Measurements from ENCODE around the gene YEATS4.

Gene YEATS4

DNA sequence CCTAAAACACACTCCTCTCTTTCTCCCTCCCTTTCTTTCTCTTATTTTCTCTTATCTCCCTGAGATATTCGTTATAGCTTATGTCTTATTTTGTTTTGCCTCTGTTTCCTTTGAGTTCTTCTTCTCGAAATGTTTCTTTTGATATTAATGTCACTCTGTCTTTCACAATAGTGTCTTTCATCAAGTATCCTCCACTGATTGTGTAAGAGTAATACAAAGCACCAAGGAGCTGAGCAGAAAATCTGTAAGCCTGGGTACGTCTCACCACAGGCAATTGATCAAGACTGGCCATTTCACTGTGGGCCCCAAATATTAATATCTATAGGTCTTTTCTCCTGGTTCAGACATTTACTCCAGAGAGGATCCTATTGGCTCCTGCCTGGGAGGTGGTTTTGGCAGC, 16.2 kb upstream of the YEATS4 start:
- no peak for DNase-seq

DNA sequence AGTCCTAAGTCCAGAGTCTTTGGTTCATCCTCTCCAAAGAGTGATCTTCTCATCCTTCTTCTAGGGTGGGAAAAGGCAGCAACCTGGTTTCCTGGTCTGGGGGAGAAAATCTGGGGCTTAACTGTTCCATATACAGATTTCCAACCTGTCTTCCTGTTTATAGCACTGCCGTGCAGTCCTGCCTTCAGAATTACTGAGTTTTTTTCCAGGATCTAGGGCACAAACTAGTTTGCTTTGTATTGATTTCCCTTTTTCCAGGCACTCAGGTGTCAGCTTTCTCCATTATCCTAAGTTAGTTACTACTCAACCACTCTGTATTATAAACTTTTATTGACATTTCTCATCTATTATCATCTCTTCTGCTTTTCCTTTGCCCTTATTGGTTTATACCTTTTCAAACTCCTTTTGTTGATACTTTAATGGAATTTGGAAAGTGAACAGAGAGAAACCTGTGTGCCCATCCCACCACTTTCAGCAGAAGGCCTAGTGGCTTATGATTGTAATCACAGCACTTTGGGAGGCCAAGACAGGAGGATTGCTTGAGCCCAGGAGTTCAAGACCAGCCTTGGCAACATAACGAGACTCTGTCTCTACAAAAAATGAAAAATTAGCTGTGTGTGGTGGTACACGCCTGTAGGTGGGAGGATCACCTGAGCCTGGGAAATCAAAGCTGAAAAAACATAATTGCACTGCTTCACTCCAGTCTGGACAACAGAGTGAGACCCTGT, 15.5 kb upstream of the YEATS4 start:
- DNase-seq, result no peak

DNA sequence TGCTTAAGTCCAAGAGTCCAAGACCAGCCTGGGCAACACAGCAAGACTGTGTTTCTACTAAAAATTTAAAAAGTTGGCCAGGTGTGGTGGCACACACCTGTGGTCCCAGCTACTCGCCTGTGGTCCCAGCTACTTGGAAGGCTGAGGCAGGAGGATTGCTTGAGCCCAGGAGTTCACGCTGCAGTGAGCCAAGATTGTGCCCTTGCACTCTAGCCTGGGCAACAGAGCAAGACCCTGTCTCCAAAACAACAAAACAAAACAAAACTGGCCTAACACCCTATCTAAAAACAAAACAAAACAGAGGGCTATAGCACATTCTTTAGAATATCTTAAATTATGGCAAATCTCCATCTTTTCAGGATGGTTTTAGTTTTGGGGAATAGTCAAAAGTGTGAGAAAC, 14.5 kb upstream of the YEATS4 start:
- no peak for DNase-seq

DNA sequence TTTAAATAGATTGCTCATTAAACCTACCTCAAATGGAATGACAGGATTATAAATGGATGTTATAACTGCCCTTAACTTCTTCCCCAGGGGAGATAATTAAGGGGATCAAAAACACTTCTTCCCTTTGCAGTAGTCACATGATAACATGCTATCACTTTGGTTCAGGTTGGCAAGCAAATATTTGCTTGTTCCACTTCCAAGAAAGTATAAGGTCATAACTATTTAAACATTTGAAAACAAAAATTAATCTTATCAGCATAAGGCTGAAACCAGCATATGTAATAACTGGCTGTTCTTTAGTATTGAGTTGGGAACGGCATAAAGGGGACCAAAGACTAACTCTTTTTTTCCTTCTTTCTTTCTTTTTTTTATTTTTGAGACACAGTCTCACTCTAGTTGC, 13.8 kb upstream of the YEATS4 start:
- DNase-seq, result no peak

DNA sequence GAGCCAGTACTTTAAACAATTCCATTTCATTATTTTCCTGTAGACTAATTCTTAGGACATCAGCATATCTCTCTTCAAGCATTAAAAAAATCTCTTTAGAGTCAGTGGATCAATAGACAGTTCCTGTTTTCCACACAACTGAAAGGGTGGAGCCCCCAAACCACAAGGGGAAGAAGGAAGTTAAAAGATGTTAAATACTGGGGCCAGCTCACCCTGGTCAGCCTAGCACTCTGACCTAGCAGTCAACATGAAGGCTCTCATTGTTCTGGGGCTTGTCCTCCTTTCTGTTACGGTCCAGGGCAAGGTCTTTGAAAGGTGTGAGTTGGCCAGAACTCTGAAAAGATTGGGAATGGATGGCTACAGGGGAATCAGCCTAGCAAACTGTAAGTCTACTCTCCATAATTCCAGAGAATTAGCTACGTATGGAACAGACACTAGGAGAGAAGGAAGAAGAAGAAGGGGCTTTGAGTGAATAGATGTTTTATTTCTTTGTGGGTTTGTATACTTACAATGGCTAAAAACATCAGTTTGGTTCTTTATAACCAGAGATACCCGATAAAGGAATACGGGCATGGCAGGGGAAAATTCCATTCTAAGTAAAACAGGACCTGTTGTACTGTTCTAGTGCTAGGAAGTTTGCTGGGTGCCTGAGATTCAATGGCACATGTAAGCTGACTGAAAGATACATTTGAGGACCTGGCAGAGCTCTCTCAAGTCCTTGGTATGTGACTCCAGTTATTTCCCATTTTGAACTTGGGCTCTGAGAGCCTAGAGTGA, 11.2 kb upstream of the YEATS4 start, which contains the start of gene LYZ:
TSS of gene LYZ (plus strand) at position 220 of the 777 bp plus-strand sequence. CDS start at position 248, 28 bp downstream.
- DNase-seq, result no peak

DNA sequence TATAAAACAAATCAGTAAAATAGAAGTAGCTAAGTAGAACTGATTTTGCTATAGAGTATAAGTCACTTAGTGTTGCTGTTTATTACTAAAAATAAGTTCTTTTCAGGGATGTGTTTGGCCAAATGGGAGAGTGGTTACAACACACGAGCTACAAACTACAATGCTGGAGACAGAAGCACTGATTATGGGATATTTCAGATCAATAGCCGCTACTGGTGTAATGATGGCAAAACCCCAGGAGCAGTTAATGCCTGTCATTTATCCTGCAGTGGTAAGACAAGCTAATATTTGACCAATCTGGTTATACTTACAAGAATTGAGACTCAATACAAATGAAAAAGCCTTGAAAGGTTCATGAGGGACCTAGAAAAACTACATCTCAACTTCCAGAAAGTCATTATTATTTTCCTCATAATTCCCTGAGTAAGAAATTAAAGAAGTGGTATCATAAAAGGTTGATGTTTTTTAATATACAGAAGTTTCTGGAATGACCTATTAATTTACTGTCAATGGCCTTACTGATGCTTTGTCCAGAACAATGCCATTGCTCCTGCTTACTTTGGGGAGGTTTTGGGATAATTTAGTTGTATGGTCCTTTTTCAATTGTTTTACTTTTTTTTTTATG, 9.4 kb upstream of the YEATS4 start:
- DNase-seq, result no peak

DNA sequence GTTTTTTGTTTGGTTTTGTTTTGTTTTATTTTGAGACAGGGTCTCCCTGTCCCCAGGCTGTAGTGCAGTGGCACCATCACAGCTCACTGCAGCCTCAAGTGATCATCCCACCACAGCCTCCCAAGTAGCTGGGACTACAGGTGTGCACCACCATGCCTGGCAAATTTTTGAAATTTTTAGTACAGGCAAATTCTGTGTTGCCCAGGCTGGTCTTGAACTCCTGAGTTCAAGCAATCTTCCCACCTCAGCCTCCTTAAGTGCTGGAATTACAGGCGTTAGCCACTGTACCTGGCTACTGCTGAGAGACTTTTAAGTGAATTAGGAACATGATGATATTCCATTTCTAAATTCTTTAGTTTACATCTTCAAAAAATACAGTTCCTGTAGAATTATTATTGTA, 8.8 kb upstream of the YEATS4 start:
- no peak for DNase-seq

DNA sequence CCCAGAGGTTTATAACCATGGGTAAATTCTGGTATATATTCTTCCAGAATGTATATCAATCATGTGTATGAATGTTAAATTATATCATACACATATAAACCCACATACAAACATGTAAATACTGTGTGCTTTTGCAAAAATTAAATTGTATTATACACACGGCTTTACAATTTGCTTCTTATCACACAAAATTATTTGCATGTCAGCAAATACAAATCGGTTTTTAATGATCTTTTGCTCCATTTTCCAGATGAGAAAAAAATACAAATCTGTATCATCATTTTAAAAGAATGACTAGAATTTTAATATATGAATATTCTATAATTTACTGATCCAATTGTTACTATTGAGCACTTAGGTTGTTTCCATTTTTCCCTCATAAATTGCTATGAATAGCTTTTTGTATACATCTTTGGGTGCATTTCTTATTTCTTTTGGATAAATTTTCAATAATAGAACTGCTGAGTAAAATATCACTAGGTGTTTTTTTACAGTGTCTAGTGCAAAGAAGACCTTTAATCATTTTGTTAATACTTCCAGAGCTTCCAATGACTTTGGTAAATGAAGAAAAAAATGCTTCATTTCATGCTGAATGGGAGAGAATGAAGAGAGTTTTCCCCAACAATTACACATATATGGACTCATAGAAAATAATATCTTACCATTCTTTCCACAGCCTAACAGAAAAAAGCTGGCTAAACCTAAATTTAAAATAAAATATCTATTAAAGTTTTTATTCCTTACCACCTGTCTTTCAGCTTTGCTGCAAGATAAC, 7.9 kb upstream of the YEATS4 start:
- DNase-seq, result no peak

DNA sequence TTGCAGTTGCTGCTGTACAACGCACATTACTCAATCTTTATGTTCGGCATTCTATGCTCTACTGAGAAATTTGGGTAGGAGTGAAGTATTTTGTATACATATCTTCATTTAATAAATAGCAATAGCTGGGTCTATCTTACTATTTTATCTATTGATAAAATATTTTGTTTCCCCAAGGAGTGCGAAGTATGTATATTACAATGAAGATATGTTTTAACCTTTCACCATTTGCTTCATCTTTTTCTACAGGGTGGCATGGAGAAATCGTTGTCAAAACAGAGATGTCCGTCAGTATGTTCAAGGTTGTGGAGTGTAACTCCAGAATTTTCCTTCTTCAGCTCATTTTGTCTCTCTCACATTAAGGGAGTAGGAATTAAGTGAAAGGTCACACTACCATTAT, 6.6 kb upstream of the YEATS4 start:
- DNase-seq, result no peak

DNA sequence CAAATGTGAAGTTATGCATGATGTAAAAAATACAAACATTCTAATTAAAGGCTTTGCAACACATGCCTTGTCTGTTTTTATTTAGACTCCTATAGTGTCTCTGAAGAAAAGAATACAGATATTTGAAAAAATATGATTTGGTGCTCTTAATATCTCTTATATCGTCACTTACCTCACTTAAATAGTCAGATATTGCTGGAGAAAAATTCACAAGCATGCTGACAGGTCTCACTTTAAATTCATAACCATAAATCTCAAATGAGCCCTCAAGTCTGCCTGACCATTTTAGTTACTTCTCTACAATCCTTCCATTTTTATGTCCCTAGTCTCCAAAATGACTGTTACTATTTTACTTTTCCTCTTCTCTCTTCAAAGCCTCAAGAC, 5.4 kb upstream of the YEATS4 start:
- no peak for DNase-seq

DNA sequence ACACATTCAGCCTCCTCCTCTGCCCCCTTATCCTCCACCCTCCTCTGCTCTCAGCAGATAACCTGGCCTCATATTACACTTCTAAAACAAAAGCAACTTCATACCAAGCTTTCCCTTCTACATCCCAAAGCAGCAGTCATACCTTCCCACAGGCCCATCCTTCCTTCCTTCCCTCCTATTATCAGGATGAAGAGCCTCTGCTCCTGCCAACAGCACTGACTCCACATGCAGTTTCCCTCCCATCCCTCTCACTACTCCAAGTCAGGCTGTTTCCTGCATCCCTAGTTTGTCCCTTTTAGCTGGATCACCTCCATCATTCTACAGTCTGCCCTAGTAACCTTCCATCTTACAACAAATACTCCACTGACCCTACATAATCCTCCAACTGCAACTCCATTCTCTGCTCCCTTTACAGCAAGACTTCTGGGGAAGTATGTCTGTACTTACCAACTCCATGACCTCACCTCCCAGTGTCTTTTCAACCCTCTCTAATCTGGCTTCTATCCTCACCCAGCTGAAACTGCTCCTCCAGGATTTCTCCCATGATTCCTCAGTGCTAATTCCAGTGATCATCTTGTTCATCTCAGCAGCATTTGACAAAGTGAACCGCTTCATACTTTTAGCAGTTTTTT, 4.9 kb upstream of the YEATS4 start:
- no peak for DNase-seq

DNA sequence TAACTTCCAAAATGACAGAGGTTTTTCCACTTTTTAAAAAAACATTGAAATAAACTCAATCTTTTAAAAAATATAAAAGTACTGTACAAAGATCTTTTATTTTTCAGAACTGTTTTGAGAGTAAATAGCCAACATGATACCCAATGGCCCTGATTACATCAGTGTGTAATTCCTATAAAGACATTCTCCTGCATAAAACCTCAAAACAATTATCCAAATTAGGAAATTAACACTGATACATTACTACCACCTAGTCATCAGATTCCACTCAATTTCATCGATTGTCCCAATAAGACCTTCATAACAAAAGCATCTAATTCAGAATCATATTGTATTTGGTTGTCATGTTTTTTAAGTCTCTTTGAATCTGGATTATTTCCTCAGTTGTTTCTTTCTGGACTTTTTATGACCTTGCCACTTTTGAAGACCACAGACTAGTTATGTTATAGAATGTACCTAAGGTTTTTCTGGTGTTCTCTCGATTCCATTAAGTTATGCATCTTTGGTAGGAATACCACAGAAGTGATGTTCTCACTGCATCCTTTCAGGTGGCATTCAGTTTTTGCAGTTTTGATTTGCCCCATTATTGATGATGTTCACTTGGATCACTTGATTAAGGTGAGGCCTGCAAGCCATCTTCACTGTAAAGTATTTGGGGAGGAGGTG, 4.0 kb upstream of the YEATS4 start:
- no peak for DNase-seq

DNA sequence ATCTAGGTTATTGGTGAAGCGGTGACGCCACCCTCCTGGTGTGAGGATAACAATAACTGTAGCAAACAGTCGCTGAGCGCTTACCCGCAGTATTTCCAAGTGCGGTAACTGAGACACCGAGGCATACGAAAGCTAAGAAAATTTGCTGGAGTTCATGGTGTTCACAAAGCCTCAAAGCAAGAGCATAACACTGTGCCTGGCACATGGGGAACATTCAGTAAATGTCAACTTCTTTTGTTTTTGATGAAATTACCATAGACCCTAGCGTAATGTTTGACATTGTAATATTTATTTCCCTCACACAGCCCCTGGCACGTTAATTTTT, 767 bp downstream of the YEATS4 start:
- no peak for DNase-seq

DNA sequence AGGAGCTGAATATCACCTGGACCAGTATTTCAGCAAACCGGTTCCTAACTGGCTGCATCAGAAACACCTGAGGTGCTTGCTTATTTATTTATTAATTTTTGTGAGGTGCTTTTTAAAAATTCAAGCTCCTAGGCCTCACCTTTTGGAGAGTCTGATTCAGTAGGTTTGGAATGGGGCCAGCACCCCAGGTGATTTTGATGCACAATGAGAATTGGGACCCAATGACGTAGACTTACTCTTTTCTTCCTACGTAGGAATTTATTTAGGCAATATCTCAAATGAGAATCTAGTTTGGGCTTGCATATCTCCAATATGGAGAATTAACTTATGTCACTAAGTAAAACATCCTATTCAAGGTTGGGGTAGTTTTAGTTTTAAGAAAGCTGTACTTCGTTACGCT, 7.3 kb downstream of the YEATS4 start:
- no peak for DNase-seq

DNA sequence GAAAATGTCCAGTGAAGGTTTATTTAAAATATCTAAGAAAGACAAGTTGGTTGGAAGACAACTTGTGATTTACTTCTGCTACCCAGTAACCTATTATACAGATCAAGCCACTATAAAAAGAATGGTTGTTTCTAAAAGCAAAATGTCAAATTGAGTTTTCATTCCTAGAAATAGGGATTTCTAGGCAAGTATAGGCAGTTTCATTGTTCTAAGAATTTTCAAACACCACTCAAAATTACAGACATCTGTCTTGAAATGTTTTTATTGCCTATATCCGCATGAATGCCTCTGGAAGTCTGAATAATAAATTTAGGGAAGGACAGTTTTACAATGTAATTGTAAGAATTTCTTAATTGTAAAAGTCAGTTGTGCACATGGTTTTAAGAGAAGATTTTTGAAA, 8.6 kb downstream of the YEATS4 start:
- no peak for DNase-seq

DNA sequence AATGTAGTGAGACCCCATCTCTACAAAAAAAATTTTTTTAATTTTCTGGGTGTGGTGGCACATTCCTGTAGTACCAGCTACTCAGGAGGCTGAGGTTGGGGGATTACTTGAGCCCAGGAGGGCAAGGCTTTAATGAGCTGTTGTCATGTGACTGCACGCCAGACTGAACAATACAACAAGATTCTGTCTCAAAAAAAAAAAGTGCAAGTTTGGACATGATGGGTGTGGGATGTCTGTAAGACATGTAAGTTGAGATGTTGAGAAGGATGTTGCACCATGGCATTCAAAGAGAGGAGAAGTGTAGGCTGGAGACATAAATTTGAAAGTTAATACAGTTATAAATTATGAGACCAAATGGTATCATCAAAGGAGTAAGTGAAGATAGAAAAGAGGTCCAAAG, 23.5 kb downstream of the YEATS4 start:
- DNase-seq, result no peak

DNA sequence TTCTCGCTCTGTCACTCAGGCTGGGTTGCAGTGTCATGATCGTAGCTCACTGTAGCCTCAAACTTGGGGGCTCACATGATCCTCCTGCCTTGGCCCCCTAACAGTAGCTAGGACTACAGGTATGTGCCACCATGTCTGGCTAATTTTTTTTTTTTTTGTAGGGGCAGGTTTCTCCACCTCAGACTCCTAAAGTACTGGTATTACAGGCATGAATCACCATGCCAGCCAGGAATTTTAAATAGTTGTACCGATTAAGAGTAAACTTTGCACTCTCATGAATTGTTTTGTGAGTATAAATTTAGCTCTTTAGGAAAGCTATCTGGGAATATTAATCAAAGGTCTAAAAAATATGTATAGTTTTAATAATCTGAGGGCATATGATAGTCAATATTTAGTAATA, 25.5 kb downstream of the YEATS4 start:
- DNase-seq, result no peak

DNA sequence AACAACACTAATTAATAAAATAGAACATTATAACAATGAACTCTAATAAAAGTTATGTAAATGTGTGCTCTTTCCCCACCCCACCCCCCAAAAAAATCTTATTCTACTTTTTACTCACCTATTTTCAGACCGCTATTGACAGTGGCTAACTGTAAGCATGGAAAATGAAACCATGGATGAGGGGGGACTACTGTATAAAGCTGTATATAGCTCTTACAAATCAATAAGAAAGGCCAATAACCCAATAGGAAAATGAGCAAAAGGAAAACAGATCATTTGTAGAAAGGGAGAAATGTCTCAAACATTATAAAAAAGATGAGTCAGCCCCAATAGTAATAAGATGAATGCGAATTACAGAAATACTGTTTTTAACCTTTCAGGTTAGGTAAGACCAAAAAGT, 27.4 kb downstream of the YEATS4 start:
- no peak for DNase-seq

DNA sequence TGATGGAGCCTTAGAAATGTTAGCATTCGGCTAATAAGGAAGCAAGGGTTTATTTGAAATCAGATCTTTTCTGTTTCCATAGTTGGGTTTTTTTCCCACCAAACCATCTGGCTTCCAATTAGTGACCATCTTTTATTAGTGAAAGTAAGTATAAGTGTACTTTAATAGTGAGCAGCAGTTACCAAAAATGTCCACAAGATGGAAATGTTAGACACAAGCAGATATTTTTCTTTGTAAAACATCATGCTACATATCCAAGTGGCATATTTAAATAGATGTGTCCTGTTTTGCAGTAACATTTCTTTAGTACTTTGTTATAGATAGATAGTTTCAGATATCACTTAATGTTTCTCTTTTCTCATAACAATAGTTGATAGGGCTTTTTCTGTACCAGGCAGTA, 28.8 kb downstream of the YEATS4 start:
- peak; percentile 36 to 48 for DNase-seq

DNA sequence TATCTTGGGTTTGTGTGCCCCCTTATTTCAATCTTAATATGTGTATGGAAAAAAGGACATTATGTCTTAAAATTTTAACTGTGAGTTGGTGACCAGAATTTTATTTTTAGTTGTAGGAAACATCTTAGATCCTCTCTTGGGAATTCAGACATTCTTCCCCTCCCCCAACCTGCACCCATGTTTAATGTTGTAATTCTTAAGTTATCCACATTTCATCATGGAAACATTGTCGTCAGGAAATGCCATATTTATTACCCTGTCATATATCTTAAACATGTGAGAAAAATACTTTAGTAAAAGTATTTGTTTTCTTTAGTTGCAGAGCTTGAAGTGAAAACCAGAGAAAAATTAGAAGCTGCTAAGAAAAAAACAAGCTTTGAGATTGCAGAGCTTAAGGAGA, 30.3 kb downstream of the YEATS4 start:
- no peak for DNase-seq

DNA sequence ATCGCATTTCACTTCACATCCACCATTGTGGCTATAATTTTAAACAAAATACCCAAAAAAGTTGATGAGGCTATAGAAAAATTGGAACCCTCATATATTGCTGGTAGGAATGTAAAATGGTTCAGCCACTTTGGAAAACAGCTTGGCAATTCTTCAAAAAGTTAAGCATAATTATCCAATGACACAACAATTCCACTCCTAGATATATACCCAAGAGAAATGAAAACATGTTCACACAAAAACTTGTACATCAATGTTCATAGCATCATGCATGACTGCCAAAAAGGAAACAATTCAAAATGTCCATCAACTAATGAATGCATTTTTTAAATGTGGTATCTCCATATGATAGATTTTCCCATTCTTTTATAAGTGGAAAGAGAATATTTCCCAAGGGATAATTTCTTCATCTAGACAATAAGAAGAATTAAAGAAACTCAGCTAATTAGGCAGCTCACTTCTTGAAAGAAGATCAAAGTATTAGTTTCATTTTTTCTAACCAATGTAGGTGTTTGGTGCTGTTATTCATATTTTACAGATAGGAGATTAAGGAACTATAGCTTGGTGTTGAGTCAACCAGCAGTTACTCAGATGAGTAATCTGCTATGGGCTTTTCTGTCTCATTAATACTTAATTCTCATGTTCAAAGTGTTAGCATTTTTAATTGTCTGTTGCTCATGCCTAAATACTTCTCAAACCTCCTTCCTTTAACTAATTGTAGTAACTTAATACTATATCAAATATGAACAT, 32.8 kb downstream of the YEATS4 start:
- DNase-seq, result no peak

DNA sequence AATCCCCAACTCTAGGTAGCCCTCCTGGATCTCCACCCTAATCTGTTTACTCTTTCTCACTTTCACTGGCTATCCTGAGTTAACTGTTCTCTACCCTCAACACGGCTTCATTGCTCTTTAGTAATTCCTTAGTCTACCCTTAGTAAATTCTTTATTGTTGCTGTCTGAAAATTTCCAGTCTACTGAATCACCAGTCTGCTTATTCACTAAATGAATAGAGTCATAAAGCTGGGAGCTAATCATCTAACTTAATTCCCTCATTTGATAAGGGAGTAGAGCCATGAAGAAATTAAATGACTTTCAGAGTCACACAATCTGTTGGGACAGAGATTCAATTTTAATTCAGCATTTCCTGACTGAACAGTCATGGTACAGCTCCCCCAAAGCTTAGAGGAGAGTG, 36.5 kb downstream of the YEATS4 start:
- no peak for DNase-seq
